ENCODE results near the gene BEGAIN.

BEGAIN gene

GRCh38 chr14:100615736-100616695 is 28.8 kb upstream of the BEGAIN start:
- no peak overlapping the region for H3K4me3 ChIP-seq (ENCODE audit: low read length)
- TF ChIP-seq CTCF (IDR thresholded peaks at IDR 0.05; ENCODE audit: low read depth, low read length, poor library complexity, severe bottlenecking) = no peak
- TF ChIP-seq EZH2phosphoT487 (IDR thresholded peaks at IDR 0.05; ENCODE audit: borderline replicate concordance, low read length) = no peak
- H4K20me1 ChIP-seq (ENCODE audit: control insufficient read depth, insufficient read depth, low read depth, low read length) = no peaks in the 10 kb centered on the region
- H3K9me2 ChIP-seq (replicated peaks; ENCODE audit: control insufficient read depth, low read length) = no peaks in the 10 kb centered on the region
- no peaks in the 10 kb centered on the region for H3K79me2 ChIP-seq (ENCODE audit: control insufficient read depth, low read length)
- H3K4me2 ChIP-seq (ENCODE audit: low read length) = no peak overlapping the region
- no peaks in the 10 kb centered on the region for H3K27me3 ChIP-seq (ENCODE audit: control insufficient read depth, low read length)
- no peaks in the 10 kb centered on the region for H3F3A ChIP-seq (ENCODE audit: control insufficient read depth, insufficient read depth)
- no peak overlapping the region for H3K27ac ChIP-seq (ENCODE audit: low read depth, low read length)
- no peaks in the 10 kb centered on the region for H3K4me1 ChIP-seq (ENCODE audit: control insufficient read depth, low read length)
- H3K36me3 ChIP-seq (ENCODE audit: control insufficient read depth, low read length) = no peaks in the 10 kb centered on the region
- no peaks in the 10 kb centered on the region for H3K9me3 ChIP-seq (ENCODE audit: control insufficient read depth, insufficient read depth, low read length)

DNA sequence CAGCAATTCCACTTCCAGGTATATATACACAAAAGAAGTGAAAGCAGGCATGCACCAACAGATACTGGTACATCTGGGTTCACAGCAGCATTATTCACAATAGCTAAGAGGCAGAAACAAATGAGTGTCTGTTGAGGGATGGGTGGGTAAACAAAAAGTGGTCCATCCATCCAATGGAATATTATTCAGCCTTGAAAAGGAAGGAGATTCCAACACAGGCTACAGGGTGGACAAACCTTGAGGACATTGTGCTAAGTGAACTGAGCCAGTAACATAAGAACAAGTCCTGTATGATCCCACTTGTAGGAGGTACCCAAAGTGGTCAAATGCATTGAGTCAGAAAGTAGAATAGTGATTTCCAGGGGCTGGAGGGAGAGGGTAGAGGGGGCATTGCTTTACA is 27.6 kb upstream of the BEGAIN start:
- no peak overlapping the region for H3K4me3 ChIP-seq (ENCODE audit: low read length)
- no peaks in the 10 kb centered on the region for H3K4me1 ChIP-seq (ENCODE audit: control insufficient read depth, low read length)
- no peaks in the 10 kb centered on the region for H3K27me3 ChIP-seq (ENCODE audit: control insufficient read depth, low read length)
- H3K9me2 ChIP-seq (replicated peaks; ENCODE audit: control insufficient read depth, low read length) = no peaks in the 10 kb centered on the region
- H3F3A ChIP-seq (ENCODE audit: control insufficient read depth, insufficient read depth) = no peaks in the 10 kb centered on the region
- no peaks in the 10 kb centered on the region for H3K79me2 ChIP-seq (ENCODE audit: control insufficient read depth, low read length)
- H3K9me3 ChIP-seq (ENCODE audit: control insufficient read depth, insufficient read depth, low read length) = no peaks in the 10 kb centered on the region
- no peaks in the 10 kb centered on the region for H4K20me1 ChIP-seq (ENCODE audit: control insufficient read depth, insufficient read depth, low read depth, low read length)
- no peak overlapping the region for H3K27ac ChIP-seq (ENCODE audit: low read depth, low read length)
- no peak overlapping the region for H3K4me2 ChIP-seq (ENCODE audit: low read length)
- TF ChIP-seq CTCF (IDR thresholded peaks at IDR 0.05; ENCODE audit: low read depth, low read length, poor library complexity, severe bottlenecking) (no peak), EZH2phosphoT487 (IDR thresholded peaks at IDR 0.05; ENCODE audit: borderline replicate concordance, low read length) (no peak)
- H3K36me3 ChIP-seq (ENCODE audit: control insufficient read depth, low read length) = no peaks in the 10 kb centered on the region

GRCh38 chr14:100612986-100613385 is 25.8 kb upstream of the BEGAIN start:
- Histone ChIP-seq H3K9me2 (replicated peaks; ENCODE audit: control insufficient read depth, low read length) (no peaks in the 10 kb centered on the region), H3K9me3 (ENCODE audit: control insufficient read depth, insufficient read depth, low read length) (no peaks in the 10 kb centered on the region), H3K79me2 (ENCODE audit: control insufficient read depth, low read length) (no peaks in the 10 kb centered on the region), H3K36me3 (ENCODE audit: control insufficient read depth, low read length) (no peaks in the 10 kb centered on the region), H4K20me1 (ENCODE audit: control insufficient read depth, insufficient read depth, low read depth, low read length) (no peaks in the 10 kb centered on the region), H3F3A (ENCODE audit: control insufficient read depth, insufficient read depth) (no peaks in the 10 kb centered on the region), H3K4me2 (ENCODE audit: low read length) (no peak overlapping the region), H3K4me3 (ENCODE audit: low read length) (no peak overlapping the region), H3K27ac (ENCODE audit: low read depth, low read length) (no peak overlapping the region), H3K4me1 (ENCODE audit: control insufficient read depth, low read length) (no peaks in the 10 kb centered on the region), H3K27me3 (ENCODE audit: control insufficient read depth, low read length) (no peaks in the 10 kb centered on the region)
- TF ChIP-seq EZH2phosphoT487 (IDR thresholded peaks at IDR 0.05; ENCODE audit: borderline replicate concordance, low read length) (no peak), CTCF (IDR thresholded peaks at IDR 0.05; ENCODE audit: low read depth, low read length, poor library complexity, severe bottlenecking) (no peak)

Data from DOHH2 (cell line).